ENCODE data around the gene STX5.
"Not testable (repeated sequence)": the region's sequence is repeated elsewhere in the genome, so short reads cannot be mapped to it uniquely, and the experiment has no call there.

Gene STX5

GRCh38 chr11:62854013-62854824 lies 22.4 kb upstream of the STX5 start:
- no peak for DNase-seq

- DNase-seq: peak; percentile 23 to 59
Measured at GRCh38 chr11:62853279-62853965, 21.6 kb upstream of the STX5 start.

- no peak for DNase-seq
Measured at GRCh38 chr11:62852523-62853188, 20.8 kb upstream of the STX5 start.

DNA sequence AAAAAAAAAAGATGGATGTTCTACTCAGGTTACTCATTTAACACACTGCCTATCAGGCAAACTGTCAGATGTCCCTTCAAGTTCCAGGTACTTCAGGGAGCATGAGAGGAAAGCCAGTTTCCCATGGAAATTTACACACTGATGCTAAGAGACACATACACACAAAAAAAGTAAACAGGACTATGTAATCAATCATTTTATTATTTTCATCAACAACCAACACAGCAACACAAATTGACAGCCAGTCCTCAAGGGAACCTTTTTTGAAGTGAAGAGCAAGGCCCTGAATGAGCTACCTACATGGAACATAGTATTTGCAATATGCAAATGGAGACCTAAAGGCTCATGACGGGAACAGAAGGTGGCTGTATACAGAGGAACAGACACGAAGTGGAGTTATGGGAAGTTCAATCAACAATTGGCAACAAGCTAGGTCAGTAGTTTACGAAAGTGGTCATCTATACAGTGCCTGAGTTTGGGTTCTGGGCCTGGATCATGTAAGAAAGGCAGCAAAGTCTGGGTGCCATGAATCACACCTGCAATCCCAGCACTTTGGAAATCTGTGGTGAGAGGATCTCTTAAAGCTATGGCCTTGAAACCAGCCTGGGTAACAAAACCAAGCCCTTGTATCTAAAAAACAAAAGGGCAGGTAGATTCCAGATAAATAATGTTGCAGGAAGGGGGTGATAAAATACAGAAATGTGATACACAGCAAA lies 20.1 kb upstream of the STX5 start:
- no peak for DNase-seq

- peak in 1 of 2 donors; percentile 27 for DNase-seq
Measured at GRCh38 chr11:62850911-62851806, 19.3 kb upstream of the STX5 start.

- no peak for DNase-seq
Measured at GRCh38 chr11:62847767-62848314, 16.0 kb upstream of the STX5 start.

DNA sequence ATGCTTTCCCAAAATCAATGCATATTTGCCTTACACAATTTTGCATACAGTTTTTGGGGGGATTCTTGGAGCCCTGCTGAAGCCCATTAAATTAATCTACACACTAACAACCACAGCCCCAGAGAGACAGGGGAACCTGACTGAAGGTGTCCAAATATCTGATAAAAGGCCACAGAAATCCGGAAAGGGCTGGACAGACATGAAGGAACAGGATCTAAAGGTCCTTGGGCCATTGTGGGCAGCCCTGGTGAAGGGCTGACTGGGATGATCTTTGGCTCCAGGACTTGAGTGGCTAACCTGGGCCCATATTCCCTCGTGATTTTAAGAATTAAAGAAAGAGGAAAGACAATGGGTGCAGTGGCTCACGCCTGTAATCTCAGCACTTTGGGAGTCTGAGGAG lies 14.3 kb upstream of the STX5 start:
- DNase-seq: no peak

GRCh38 chr11:62844154-62844553 lies 12.3 kb upstream of the STX5 start:
- DNase-seq: no peak

- no peak for DNase-seq
Measured at GRCh38 chr11:62843466-62843865, 11.6 kb upstream of the STX5 start.

DNA sequence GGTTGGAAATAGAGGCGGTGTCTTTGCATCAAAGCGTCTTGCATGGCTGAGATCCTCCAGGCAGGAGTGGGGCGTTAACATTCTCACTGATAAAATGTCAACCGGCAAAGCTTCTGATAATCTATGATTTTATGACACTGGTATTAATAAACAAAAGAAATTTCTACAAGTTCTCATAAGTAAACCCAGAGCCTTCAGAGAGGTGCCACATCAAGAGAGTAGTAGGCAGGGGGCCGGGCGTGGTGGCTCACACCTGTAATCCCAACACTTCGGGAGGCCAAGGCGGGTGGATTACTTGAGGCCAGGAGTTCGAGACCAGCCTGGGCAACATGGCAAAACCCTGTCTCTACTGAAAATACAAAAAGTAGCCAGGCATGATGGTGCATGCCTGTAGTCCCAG lies 11.0 kb upstream of the STX5 start:
- DNase-seq: not testable (repeated sequence)

- peak; percentile 46 for DNase-seq
Measured at GRCh38 chr11:62842171-62842741, 10.4 kb upstream of the STX5 start.

GRCh38 chr11:62841361-62842170 lies 9.7 kb upstream of the STX5 start:
- DNase-seq: peak; percentile 92 to 93

DNA sequence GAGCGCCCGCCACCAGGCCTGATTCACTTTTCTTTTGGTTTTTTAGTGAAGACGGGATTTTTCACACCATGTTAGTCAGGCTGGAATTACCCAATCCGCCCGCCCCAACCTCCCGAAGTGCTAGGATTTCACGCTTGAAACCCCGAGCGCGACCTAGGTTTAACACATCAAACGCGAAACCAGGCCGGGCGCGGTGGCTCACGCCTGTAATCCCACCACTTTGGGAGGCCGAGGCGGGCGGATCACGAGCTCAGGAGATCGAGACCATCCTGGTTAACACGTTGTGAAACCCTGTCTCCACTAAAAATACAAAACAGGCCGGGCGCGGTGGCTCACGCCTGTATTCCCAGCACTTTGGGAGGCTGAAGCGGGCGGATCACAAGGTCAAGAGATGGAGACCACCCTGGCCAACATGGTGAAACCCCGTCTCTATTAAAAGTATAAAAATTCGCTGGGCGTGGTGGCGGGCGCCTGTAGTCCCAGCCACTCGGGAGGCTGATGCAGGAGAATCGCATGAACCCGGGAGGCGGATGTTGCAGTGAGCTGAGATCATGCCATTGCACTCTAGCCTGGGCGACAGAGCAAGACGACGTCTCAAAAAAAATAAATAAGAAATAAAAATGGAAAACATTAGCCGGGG lies 9.0 kb upstream of the STX5 start:
- peak; percentile 85 to 86 for DNase-seq

- DNase-seq: peak; percentile 94
Measured at GRCh38 chr11:62839050-62839945, 7.4 kb upstream of the STX5 start, which contains the start of gene WDR74. Gene WDR74 (minus strand): TSS chr11:62839590. CDS start chr11:62839570, 20 bp downstream.

DNA sequence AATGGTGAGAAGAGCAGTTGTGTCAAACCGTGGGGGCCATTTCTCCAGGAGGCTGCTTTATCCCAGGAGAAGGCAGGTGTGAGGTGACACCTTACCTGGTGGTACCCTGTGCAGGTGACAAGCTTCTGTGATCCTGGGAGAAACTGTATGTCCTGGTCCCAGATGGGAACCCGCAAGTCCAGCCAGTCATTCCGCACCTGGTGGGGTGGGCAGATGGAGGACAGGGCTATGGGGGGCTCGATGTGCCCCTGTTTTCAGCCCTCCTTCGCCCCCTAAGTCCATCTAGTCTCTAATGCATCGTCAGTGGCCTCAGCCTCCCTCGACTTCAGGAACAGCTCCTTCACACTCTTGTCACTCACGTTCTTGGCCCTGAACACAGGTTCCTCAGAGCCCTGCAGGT lies 3.5 kb upstream of the STX5 start:
- DNase-seq: no peak

- no peak for DNase-seq
Measured at GRCh38 chr11:62832336-62833234, 734 bp upstream of the STX5 start, which contains the start of gene TEX54. Gene TEX54 (minus strand): TSS chr11:62832841.

GRCh38 chr11:62830904-62831519 lies 839 bp downstream of the STX5 start:
- DNase-seq: peak in 1 of 2 donors; percentile 23

Data from CD4-positive, alpha-beta T cell treated with Interleukin-1 beta for 1 hour (primary cell).